ENCODE results near the gene FGGY. TPM values are rescaled to one million over a fixed set of nuclear protein-coding genes. Genes with fewer than 3 reads are reported as not detected.
"Not testable (repeated sequence)": the region's sequence is repeated elsewhere in the genome, so short reads cannot be mapped to it uniquely, and the experiment has no call there.

Gene FGGY
- total RNA-seq, 1 donor from 2014 or later = 31.2 TPM

GRCh38 chr1:59457786-59458185, 160.9 kb downstream of the FGGY start:
- intact Hi-C loops (cut with micrococcal nuclease) = no loop called here
- H3K4me1 ChIP-seq = no peaks in the 10 kb centered on the region
- DNase-seq = no peak
- H3K9me3 ChIP-seq (replicated peaks) = peaks cover 9% of the 10 kb centered on the region
- TF ChIP-seq CTCF (IDR thresholded peaks at IDR 0.05; ENCODE audit: borderline replicate concordance) = no peak
- peaks cover 7% of the 10 kb centered on the region for H3K36me3 ChIP-seq
- H3K27ac ChIP-seq (replicated peaks) = no peak overlapping the region
- H3K4me3 ChIP-seq = no peak overlapping the region
- no peaks in the 10 kb centered on the region for H3K27me3 ChIP-seq (ENCODE audit: low read depth)

GRCh38 chr1:59458884-59459283, 162.0 kb downstream of the FGGY start:
- intact Hi-C loops (cut with micrococcal nuclease) = no loop called here
- Histone ChIP-seq H3K27me3 (ENCODE audit: low read depth) (no peaks in the 10 kb centered on the region), H3K4me3 (no peak overlapping the region), H3K27ac (replicated peaks) (no peak overlapping the region), H3K9me3 (replicated peaks) (peaks cover 9% of the 10 kb centered on the region), H3K4me1 (no peaks in the 10 kb centered on the region), H3K36me3 (peaks cover 7% of the 10 kb centered on the region)
- TF ChIP-seq CTCF (IDR thresholded peaks at IDR 0.05; ENCODE audit: borderline replicate concordance) = no peak
- no peak for DNase-seq

GRCh38 chr1:59462942-59463341, 166.0 kb downstream of the FGGY start:
- H3K4me1 ChIP-seq; DNase-seq; H3K27me3 ChIP-seq (ENCODE audit: low read depth); H3K36me3 ChIP-seq; H3K9me3 ChIP-seq (replicated peaks); H3K4me3 ChIP-seq; intact Hi-C loops (cut with micrococcal nuclease); H3K27ac ChIP-seq (replicated peaks): not testable (repeated sequence)

GRCh38 chr1:59465478-59465877, 168.6 kb downstream of the FGGY start:
- H3K27ac ChIP-seq (replicated peaks); H3K36me3 ChIP-seq; H3K4me1 ChIP-seq; intact Hi-C loops (cut with micrococcal nuclease); H3K4me3 ChIP-seq; H3K27me3 ChIP-seq (ENCODE audit: low read depth); DNase-seq: not testable (repeated sequence)
- peaks cover 14% of the 10 kb centered on the region for H3K9me3 ChIP-seq (replicated peaks)

GRCh38 chr1:59468828-59469428, 172.0 kb downstream of the FGGY start:
- Histone ChIP-seq H3K36me3 (no peaks in the 10 kb centered on the region), H3K4me3 (no peak overlapping the region), H3K9me3 (replicated peaks) (peaks cover 13% of the 10 kb centered on the region), H3K27ac (replicated peaks) (no peak overlapping the region), H3K4me1 (no peaks in the 10 kb centered on the region), H3K27me3 (ENCODE audit: low read depth) (no peaks in the 10 kb centered on the region)
- no peak for DNase-seq
- TF ChIP-seq CTCF (IDR thresholded peaks at IDR 0.05; ENCODE audit: borderline replicate concordance) = no peak
- intact Hi-C loops (cut with micrococcal nuclease) = no loop called here

GRCh38 chr1:59471991-59472570, 175.2 kb downstream of the FGGY start:
- intact Hi-C loops (cut with micrococcal nuclease); H3K36me3 ChIP-seq; H3K27me3 ChIP-seq (ENCODE audit: low read depth); DNase-seq; H3K4me3 ChIP-seq; H3K4me1 ChIP-seq; H3K27ac ChIP-seq (replicated peaks): not testable (repeated sequence)
- peaks cover 13% of the 10 kb centered on the region for H3K9me3 ChIP-seq (replicated peaks)

GRCh38 chr1:59473831-59474230, 176.9 kb downstream of the FGGY start:
- intact Hi-C loops (cut with micrococcal nuclease) = no loop called here
- Histone ChIP-seq H3K4me1 (peaks cover 9% of the 10 kb centered on the region), H3K27ac (replicated peaks) (no peak overlapping the region), H3K36me3 (no peaks in the 10 kb centered on the region), H3K27me3 (ENCODE audit: low read depth) (no peaks in the 10 kb centered on the region), H3K4me3 (no peak overlapping the region), H3K9me3 (replicated peaks) (peaks cover 13% of the 10 kb centered on the region)
- TF ChIP-seq CTCF (IDR thresholded peaks at IDR 0.05; ENCODE audit: borderline replicate concordance) = no peak
- no peak for DNase-seq

Data from left ventricle myocardium inferior (tissue), 1 donor.